GM12873 (cell line): ENCODE data around the gene LPAR1.

Source experiments
- TF ChIP-seq, protein P1 (sequence below): IDR thresholded peaks from 2 replicates; pipeline ENCODE4 v1.5.1; 2012; ENCODE audit warnings: low read depth, mild to moderate bottlenecking, moderate library complexity, low read length, control low read depth; ENCODE audit not compliant: insufficient read depth; ENCODE audit errors: missing control alignments

Gene LPAR1

GRCh38 chr9:111052791-111053190, 14.5 kb upstream of the LPAR1 start:
- TF ChIP-seq, protein P1, sequence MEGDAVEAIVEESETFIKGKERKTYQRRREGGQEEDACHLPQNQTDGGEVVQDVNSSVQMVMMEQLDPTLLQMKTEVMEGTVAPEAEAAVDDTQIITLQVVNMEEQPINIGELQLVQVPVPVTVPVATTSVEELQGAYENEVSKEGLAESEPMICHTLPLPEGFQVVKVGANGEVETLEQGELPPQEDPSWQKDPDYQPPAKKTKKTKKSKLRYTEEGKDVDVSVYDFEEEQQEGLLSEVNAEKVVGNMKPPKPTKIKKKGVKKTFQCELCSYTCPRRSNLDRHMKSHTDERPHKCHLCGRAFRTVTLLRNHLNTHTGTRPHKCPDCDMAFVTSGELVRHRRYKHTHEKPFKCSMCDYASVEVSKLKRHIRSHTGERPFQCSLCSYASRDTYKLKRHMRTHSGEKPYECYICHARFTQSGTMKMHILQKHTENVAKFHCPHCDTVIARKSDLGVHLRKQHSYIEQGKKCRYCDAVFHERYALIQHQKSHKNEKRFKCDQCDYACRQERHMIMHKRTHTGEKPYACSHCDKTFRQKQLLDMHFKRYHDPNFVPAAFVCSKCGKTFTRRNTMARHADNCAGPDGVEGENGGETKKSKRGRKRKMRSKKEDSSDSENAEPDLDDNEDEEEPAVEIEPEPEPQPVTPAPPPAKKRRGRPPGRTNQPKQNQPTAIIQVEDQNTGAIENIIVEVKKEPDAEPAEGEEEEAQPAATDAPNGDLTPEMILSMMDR = no peak

- TF ChIP-seq, protein P1 = no peak
These were observed 13.1 kb upstream of the LPAR1 start for GRCh38 chr9:111051400-111051799.

GRCh38 chr9:111050819-111051218, 12.5 kb upstream of the LPAR1 start:
- TF ChIP-seq, protein P1 = no peak

GRCh38 chr9:111041902-111042301, 3.6 kb upstream of the LPAR1 start:
- TF ChIP-seq, protein P1 = no peak

GRCh38 chr9:111040494-111040893, 2.2 kb upstream of the LPAR1 start:
- TF ChIP-seq, protein P1 = no peak

DNA sequence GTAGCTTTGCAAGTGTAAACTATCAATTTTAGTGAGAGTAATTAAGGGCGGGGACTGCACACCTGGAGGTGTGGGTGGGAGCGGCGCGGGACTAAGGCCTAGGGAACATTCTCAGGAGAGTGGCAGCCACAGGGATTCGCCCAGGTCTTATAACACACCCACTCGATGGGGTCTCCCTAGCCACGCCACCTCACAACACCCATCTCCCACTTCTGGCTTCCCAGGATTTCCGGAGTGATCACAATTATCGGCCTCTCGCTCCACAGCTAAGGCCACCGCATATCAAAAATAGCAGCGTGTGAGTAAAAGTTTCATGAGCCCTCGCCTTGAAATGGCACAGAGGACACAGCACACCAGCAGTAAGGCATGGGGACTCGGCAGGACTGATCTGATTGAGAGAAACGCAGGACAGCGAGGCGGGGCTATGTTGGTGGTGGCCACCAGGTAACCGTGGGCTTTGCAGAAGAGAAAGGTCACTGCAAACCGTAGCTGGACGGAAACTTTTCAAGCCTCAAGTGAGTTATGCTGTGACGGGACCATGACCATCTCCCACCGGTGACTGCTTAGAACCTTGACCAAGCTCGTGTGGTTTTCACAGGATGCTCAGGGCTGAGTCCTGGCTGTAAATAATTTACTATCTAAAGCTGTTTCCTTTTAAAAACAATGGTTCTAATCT, 1.1 kb upstream of the LPAR1 start:
- TF ChIP-seq, protein P1 = no peak

- TF ChIP-seq, protein P1 = peak; percentile 12
These were observed 451 bp downstream of the LPAR1 start for GRCh38 chr9:111037708-111038330.
